Astrocyte of the cerebellum (primary cell): ENCODE data around the gene ZNF71.

Experiments used
- DNase-seq: peaks from one replicate; pipeline ENCODE4 v3.0.0-alpha.2; 2011; ENCODE audit warnings: low read depth
- H3K4me3 ChIP-seq: 2 replicates; pipeline ENCODE4 v1.5.1; 2011; ENCODE audit warnings: mild to moderate bottlenecking, low read depth, low read length, moderate library complexity
- CTCF ChIP-seq: IDR thresholded peaks from 2 replicates; pipeline ENCODE4 v1.5.1; 2012; ENCODE audit warnings: low read length, low read depth, moderate library complexity, mild to moderate bottlenecking; ENCODE audit errors: missing control alignments
- in situ Hi-C: cut with HindIII; loops from 2 replicates; pipeline ENCODE4 v1.10.0; 2017; ENCODE audit warnings: low sequenced_read_pairs

The ZNF71 gene

GRCh38 chr19:56597696-56598095 lies 2.6 kb downstream of the ZNF71 start:
- TF ChIP-seq CTCF = no peak
- no peak for DNase-seq
- in situ Hi-C loops = no loop called here
- H3K4me3 ChIP-seq = no peak overlapping the region

GRCh38 chr19:56601375-56601774 lies 6.3 kb downstream of the ZNF71 start:
- no peak for TF ChIP-seq CTCF
- no peak overlapping the region for H3K4me3 ChIP-seq
- in situ Hi-C loops = no loop called here
- DNase-seq = no peak

GRCh38 chr19:56603829-56604228 lies 8.7 kb downstream of the ZNF71 start:
- no peak overlapping the region for H3K4me3 ChIP-seq
- in situ Hi-C loops = no loop called here
- TF ChIP-seq CTCF = no peak
- DNase-seq = no peak

- no peak for DNase-seq
- H3K4me3 ChIP-seq = no peak overlapping the region
- in situ Hi-C loops = no loop called here
- TF ChIP-seq CTCF = no peak
Observed at GRCh38 chr19:56608274-56608964, 13.3 kb downstream of the ZNF71 start.

GRCh38 chr19:56611288-56611687 lies 16.2 kb downstream of the ZNF71 start:
- H3K4me3 ChIP-seq = no peak overlapping the region
- no peak for TF ChIP-seq CTCF
- DNase-seq = no peak
- in situ Hi-C loops = no loop called here

GRCh38 chr19:56612737-56613136 lies 17.6 kb downstream of the ZNF71 start:
- no peak for TF ChIP-seq CTCF
- in situ Hi-C loops = no loop called here
- no peak for DNase-seq
- H3K4me3 ChIP-seq = no peak overlapping the region

- in situ Hi-C loops = no loop called here
- TF ChIP-seq CTCF = no peak
- DNase-seq = no peak
- no peak overlapping the region for H3K4me3 ChIP-seq
Observed at GRCh38 chr19:56613639-56614038, 18.5 kb downstream of the ZNF71 start.
